AG04450 (cell line): ENCODE results near the gene USP12. TPM values are rescaled to one million over a fixed set of nuclear protein-coding genes. Genes with fewer than 3 reads are reported as not detected.

Experiments used
- CTCF ChIA-PET: fragments of 300-600, 350-600 bp; formaldehyde crosslinking; extraction: SDS; loops from one replicate; lab custom pipeline; 2022; ENCODE audit warnings: antibody characterized with exemption, inconsistent platforms; lab: Charles Lee
- POLR2A ChIA-PET: fragments of 350-600 bp; formaldehyde crosslinking; extraction: SDS; loops from one replicate; lab custom pipeline; 2021; ENCODE audit warnings: antibody characterized with exemption, inconsistent platforms; lab: Yijun Ruan, JAX
- DNase-seq: peaks from one replicate; pipeline ENCODE4 v3.0.0-alpha.2; 2011; ENCODE audit warnings: low read depth, low spot score
- H3K27ac ChIP-seq: one replicate; pipeline ENCODE4 v1.5.1; 2012; ENCODE audit warnings: low read depth, low read length, control low read depth
- H3K27me3 ChIP-seq: one replicate; pipeline ENCODE4 v1.6.0; 2012; ENCODE audit warnings: low read length; ENCODE audit not compliant: control insufficient read depth, insufficient read depth
- H3K4me3 ChIP-seq: 2 replicates; pipeline ENCODE4 v1.5.1; 2011; ENCODE audit warnings: mild to moderate bottlenecking, low read depth, low read length, control low read depth
- H3K9me3 ChIP-seq: 2 replicates; pipeline ENCODE4 v1.5.1; 2012; ENCODE audit warnings: low read length; ENCODE audit not compliant: control insufficient read depth, insufficient read depth
- polyA plus RNA-seq: library from polyadenylated mRNA; depleted of rRNA; stranded (reverse); fragments of >200 nt; gene quantifications from 2 replicates; pipeline ENCODE4 v1.2.3, GENCODE V29; 2011
- TF ChIP-seq, protein P1 (sequence below): IDR thresholded peaks from 2 replicates; pipeline ENCODE4 v1.5.1; 2011; ENCODE audit warnings: low read depth, low read length, control low read depth, inconsistent platforms

Gene USP12
- polyA plus RNA-seq, 1 experiment = 18.0 TPM

DNA sequence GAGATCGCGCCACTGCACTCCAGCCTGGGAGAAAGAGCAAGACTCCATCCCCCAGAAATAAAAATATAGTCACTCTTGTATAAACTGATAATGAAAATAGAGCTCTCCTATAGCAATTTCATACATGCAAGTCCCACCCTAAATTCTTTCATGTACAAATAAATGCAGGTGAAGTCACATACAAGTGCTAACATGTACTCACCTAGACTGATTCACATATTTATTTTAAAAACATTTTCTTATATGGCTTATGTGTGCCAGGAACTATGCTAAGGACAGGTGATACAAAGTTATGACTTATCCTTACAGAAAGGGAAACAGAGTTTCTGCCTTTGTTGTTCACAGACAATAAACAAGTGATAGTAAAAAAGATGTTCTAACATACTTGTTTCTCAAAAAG, 32.0 kb downstream of the USP12 start:
- Histone ChIP-seq H3K27ac (no peak overlapping the region), H3K4me3 (no peak overlapping the region), H3K9me3 (peaks cover 10% of the 10 kb centered on the region; the same call in 1 of the 2 replicates), H3K27me3 (no peaks in the 10 kb centered on the region)
- no peak for DNase-seq
- TF ChIP-seq, protein P1, sequence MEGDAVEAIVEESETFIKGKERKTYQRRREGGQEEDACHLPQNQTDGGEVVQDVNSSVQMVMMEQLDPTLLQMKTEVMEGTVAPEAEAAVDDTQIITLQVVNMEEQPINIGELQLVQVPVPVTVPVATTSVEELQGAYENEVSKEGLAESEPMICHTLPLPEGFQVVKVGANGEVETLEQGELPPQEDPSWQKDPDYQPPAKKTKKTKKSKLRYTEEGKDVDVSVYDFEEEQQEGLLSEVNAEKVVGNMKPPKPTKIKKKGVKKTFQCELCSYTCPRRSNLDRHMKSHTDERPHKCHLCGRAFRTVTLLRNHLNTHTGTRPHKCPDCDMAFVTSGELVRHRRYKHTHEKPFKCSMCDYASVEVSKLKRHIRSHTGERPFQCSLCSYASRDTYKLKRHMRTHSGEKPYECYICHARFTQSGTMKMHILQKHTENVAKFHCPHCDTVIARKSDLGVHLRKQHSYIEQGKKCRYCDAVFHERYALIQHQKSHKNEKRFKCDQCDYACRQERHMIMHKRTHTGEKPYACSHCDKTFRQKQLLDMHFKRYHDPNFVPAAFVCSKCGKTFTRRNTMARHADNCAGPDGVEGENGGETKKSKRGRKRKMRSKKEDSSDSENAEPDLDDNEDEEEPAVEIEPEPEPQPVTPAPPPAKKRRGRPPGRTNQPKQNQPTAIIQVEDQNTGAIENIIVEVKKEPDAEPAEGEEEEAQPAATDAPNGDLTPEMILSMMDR = no peak
- CTCF ChIA-PET = interaction anchor here (1.0 kb wide), 1 partner anchor 154 kb away, joined by 3 read pairs; no protein-coding TSS in a partner anchor
- POLR2A ChIA-PET = no interaction called here

DNA sequence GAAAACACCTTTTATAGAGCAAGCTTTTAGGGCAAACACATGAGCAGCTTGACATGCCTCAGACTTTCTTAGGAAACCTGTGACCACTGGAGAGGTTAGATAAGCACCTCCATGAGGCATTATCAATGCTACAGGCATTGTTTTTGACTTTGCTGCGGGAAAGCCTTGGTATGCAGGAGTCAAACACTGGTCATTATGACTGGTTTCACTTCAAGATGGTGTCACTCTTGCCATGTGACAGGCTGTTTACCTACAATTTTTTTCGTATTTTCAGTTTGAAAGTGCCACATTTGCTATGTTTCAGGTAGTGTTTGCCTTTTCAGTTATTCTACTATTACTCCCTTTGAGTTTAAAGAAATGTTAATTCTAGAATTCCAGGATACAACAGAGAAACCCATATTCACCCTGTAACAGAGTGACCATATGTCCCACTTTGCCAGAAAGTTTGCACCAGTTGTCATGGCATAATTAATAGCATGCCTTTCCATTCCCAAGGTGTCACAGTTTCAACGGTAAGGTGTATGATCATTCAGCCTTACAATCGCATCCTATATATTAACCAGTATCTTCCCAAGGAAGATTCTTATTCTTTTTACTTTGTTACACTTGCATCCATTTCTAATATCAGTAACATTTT, 33.0 kb downstream of the USP12 start:
- Histone ChIP-seq H3K9me3 (peaks cover 10% of the 10 kb centered on the region; the same call in 1 of the 2 replicates), H3K4me3 (no peak overlapping the region), H3K27me3 (no peaks in the 10 kb centered on the region), H3K27ac (no peak overlapping the region)
- ChIA-PET POLR2A (no interaction called here), CTCF (no interaction called here)
- DNase-seq = no peak
- TF ChIP-seq, protein P1 = no peak

DNA sequence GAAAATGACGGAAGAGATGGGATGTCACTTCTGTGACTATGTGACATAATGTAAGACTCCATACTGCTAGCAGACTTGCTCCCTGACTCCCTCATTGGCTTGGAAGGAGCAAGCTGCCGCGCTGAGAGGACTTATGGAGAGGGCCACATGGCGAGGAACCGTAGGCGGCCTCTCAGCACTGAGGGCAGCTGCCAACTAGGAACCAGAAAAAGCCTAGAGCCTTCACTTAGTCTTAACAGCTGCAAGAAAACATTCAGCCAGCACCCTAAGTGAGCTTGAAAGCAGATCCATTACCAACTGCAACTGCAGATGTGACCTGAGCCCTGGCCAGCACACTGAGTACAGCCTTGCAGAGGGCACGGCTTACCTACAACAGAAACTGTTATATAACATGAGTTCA, 33.9 kb downstream of the USP12 start:
- no peak for DNase-seq
- Histone ChIP-seq H3K4me3 (no peak overlapping the region), H3K9me3 (peaks cover 10% of the 10 kb centered on the region; the same call in 1 of the 2 replicates), H3K27me3 (no peaks in the 10 kb centered on the region), H3K27ac (no peak overlapping the region)
- ChIA-PET CTCF (no interaction called here), POLR2A (no interaction called here)
- TF ChIP-seq, protein P1 = no peak

DNA sequence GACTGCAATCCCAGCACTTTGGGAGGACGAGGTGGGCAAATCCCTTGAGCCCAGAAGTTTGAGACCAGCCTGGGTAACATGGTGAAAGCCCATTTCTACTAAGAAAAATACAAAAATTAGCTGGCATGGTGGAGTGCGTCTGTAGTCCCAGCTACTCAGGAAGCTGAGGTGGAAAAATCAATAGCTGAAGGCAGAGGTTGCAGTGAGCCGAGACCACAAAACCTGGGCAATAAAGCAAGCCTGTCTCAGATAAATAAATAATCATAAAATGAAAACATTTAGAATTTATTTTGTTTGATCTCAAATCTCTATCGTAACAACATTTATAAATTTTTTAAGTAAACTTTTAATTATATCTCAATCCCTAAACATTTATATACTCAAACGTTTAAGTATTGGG, 36.6 kb downstream of the USP12 start:
- TF ChIP-seq, protein P1 = no peak

DNA sequence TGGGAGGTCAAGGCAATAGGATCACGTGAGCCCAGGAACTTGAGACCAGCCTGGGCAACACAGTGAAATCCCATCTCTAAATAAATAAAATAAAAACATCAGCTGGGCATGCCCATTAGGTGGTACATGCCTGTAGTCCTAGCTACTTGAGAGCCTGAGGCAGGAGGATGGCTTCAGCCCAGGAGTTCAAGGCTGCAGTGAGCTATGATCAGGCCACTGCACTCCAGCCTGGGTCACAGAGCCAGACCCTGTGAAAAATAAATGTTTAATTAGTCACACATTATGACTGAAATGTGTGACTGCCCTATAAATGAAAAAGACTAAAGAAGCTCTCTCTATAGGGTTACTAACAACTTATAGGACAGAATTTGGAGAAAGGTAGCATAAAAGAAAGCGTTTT, 37.7 kb downstream of the USP12 start:
- peaks cover 5% of the 10 kb centered on the region; the same call in 1 of the 2 replicates for H3K9me3 ChIP-seq
- H3K27me3 ChIP-seq = no peaks in the 10 kb centered on the region
- ChIA-PET CTCF (interaction anchor here (1.0 to 1.4 kb wide), 2 partner anchors 148 to 225 kb away, joined by 3 to 5 read pairs; no protein-coding TSS in a partner anchor), POLR2A (no interaction called here)
- TF ChIP-seq, protein P1 = no peak
- no peak for DNase-seq
- H3K27ac ChIP-seq = no peak overlapping the region
- H3K4me3 ChIP-seq = no peak overlapping the region

More for the DNA sequence above, 36.6 kb downstream of the USP12 start:
- ChIA-PET CTCF (no interaction called here), POLR2A (no interaction called here)
- Histone ChIP-seq H3K27me3 (no peaks in the 10 kb centered on the region), H3K9me3 (peaks cover under 1% of the 10 kb centered on the region; the same call in 1 of the 2 replicates), H3K27ac (no peak overlapping the region), H3K4me3 (no peak overlapping the region)
- DNase-seq = no peak
